Measurements from ENCODE around the gene SSC5D.

Gene SSC5D

DNA sequence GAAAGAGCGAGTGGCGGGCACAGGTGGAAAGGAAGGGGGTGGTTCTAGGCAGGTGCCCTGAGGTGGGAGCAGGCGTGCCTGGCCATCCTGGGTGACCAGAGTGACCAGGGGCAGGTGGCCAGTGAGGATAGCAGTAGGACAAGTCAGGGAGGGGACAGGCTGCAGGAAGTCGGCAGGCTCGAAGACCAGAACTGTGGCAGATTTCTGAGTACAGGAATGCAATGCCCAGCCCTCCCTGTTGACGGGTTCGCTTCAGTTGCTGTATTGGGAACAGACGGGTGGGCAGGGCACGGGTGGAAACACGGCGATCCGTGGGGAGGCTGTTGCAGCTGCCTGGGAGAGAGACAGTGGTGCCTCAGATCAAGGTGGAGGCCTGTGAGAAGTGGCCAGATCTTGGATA, 9.9 kb upstream of the SSC5D start:
- POLR2A ChIA-PET (ENCODE audit: low non-redundant PET): interaction anchor here (0.6 to 1.2 kb wide), 2 partner anchors 26 to 91 kb away, joined by 3 read pairs; no protein-coding TSS in a partner anchor
- CTCF ChIA-PET: interaction anchor here (0.9 to 1.2 kb wide), 2 partner anchors 11 to 47 kb away, joined by 5 to 6 read pairs; no protein-coding TSS in a partner anchor
- DNase-seq (ENCODE audit: low spot score): no peak
- H3K27ac ChIP-seq: peak overlapping the region; percentile 91
- TF ChIP-seq, protein P1, sequence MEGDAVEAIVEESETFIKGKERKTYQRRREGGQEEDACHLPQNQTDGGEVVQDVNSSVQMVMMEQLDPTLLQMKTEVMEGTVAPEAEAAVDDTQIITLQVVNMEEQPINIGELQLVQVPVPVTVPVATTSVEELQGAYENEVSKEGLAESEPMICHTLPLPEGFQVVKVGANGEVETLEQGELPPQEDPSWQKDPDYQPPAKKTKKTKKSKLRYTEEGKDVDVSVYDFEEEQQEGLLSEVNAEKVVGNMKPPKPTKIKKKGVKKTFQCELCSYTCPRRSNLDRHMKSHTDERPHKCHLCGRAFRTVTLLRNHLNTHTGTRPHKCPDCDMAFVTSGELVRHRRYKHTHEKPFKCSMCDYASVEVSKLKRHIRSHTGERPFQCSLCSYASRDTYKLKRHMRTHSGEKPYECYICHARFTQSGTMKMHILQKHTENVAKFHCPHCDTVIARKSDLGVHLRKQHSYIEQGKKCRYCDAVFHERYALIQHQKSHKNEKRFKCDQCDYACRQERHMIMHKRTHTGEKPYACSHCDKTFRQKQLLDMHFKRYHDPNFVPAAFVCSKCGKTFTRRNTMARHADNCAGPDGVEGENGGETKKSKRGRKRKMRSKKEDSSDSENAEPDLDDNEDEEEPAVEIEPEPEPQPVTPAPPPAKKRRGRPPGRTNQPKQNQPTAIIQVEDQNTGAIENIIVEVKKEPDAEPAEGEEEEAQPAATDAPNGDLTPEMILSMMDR (conservative IDR thresholded peaks at IDR 0.05; ENCODE audit: low read depth): no peak

- peak overlapping the region; percentile 91 for H3K27ac ChIP-seq
- no peak for DNase-seq (ENCODE audit: low spot score)
- ChIA-PET CTCF (interaction anchor here (0.6 to 1.2 kb wide), 3 partner anchors 11 to 47 kb away, joined by 3 to 6 read pairs (median 5); no protein-coding TSS in a partner anchor), POLR2A (ENCODE audit: low non-redundant PET) (interaction anchor here (0.7 to 1.2 kb wide), 2 partner anchors 72 to 92 kb away, joined by 3 read pairs; no protein-coding TSS in a partner anchor)
- TF ChIP-seq, protein P1 (conservative IDR thresholded peaks at IDR 0.05; ENCODE audit: low read depth): no peak
These were observed 9.2 kb upstream of the SSC5D start for GRCh38 chr19:55479045-55479444.

DNA sequence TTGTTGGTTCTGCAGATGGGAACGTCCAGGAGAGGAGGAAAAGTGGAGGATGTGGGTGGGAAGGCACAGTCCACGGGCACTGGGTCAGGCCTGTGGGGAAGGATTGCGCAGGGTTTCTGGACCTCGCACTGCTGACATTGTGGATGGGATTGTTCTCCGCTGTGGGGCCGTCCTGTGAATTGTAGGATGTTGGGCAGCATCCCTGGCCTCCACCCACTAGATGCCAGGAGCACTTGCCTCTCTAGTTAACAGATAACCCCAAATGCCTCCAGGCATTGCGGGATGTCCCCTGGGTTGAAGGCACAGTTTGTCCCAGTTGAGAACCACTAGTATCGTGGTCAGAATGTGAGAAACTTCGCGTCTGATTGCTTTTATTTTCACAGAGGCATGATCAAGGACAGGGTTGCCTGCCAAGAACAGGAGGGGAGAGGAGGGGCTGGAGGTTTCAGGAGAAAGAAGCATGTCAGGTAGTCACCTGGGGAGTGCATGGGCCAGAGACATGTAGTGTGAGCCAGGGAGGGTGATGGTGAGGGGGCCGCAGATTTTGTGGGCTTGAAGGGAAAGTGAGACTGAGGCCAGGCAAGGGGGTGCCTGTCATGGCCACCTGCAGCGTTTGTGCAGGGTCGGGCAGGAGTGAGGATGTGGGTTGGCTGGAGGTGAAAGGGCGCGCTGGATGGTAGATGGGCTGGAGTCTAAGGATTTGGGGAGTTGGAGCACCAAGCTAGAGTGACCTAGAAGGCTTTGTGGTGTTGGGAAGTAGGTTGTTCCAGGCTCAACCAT, 8.6 kb upstream of the SSC5D start:
- CTCF ChIA-PET: interaction anchor here (0.6 to 0.9 kb wide), 2 partner anchors 13 to 46 kb away, joined by 3 to 6 read pairs; no protein-coding TSS in a partner anchor
- DNase-seq (ENCODE audit: low spot score): no peak
- TF ChIP-seq, protein P1 (conservative IDR thresholded peaks at IDR 0.05; ENCODE audit: low read depth): no peak
- H3K27ac ChIP-seq: peak overlapping the region; percentile 91
- POLR2A ChIA-PET (ENCODE audit: low non-redundant PET): interaction anchor here (0.7 to 1.2 kb wide), 2 partner anchors 73 to 92 kb away, joined by 3 read pairs; no protein-coding TSS in a partner anchor

DNA sequence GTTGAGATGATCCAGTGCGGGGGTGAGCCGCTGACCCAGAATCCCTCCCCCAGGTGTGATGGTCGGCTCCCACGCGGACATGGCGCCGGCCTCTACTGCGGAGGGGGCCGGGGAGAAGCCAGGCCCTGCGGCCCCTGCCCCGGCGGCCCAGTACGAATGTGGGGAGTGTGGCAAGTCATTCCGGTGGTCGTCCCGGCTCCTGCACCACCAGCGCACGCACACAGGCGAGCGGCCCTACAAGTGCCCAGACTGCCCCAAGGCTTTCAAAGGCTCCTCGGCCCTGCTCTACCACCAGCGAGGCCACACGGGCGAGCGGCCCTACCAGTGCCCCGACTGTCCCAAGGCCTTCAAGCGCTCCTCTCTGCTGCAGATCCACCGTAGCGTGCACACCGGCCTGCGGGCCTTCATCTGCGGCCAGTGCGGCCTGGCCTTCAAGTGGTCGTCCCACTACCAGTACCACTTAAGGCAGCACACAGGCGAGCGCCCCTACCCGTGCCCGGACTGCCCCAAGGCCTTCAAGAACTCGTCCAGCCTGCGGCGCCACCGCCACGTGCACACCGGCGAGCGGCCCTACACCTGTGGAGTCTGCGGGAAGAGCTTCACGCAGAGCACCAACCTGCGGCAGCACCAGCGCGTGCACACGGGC, 7.0 kb upstream of the SSC5D start:
- ChIA-PET CTCF (no interaction called here), POLR2A (ENCODE audit: low non-redundant PET) (no interaction called here)
- TF ChIP-seq, protein P1 (conservative IDR thresholded peaks at IDR 0.05; ENCODE audit: low read depth): no peak
- peak overlapping the region; percentile 91 for H3K27ac ChIP-seq
- DNase-seq (ENCODE audit: low spot score): no peak

- no peak overlapping the region for H3K27ac ChIP-seq
- CTCF ChIA-PET: interaction anchor here (0.5 kb wide), 1 partner anchor 150 kb away, joined by 3 read pairs; no protein-coding TSS in a partner anchor
- TF ChIP-seq, protein P1 (conservative IDR thresholded peaks at IDR 0.05; ENCODE audit: low read depth): no peak
These were observed 6.5 kb upstream of the SSC5D start for GRCh38 chr19:55481794-55482155.

GRCh38 chr19:55482156-55482961, 5.9 kb upstream of the SSC5D start:
- H3K27ac ChIP-seq: no peak overlapping the region
- ChIA-PET CTCF (interaction anchor here (0.5 kb wide), 1 partner anchor 149 kb away, joined by 3 read pairs; no protein-coding TSS in a partner anchor), POLR2A (ENCODE audit: low non-redundant PET) (no interaction called here)
- TF ChIP-seq, protein P1 (conservative IDR thresholded peaks at IDR 0.05; ENCODE audit: low read depth): no peak
- no peak for DNase-seq (ENCODE audit: low spot score)

More at GRCh38 chr19:55481794-55482155, 6.5 kb upstream of the SSC5D start:
- POLR2A ChIA-PET (ENCODE audit: low non-redundant PET): no interaction called here
- DNase-seq (ENCODE audit: low spot score): no peak

Data from RWPE1 (cell line).